H54 (cell line): ENCODE data around the gene DOCK4.
"Not testable (repeated sequence)": the region's sequence is repeated elsewhere in the genome, so short reads cannot be mapped to it uniquely, and the experiment has no call there.

ENCODE experiments used
- DNase-seq: peaks from one replicate; pipeline ENCODE4 v3.0.0; 2011; ENCODE audit warnings: low spot score, mixed read lengths; ENCODE audit not compliant: insufficient read length
- FAIRE-seq: peaks from 3 replicates; lab custom pipeline; 2011; peaks lifted over from hg19 to GRCh38; lab: Jason Lieb, UNC
- POLR2A ChIP-seq: IDR thresholded peaks from 2 replicates; pipeline ENCODE4 v1.6.1; 2011; ENCODE audit warnings: low read depth, mild to moderate bottlenecking, low read length

The DOCK4 gene

DNA sequence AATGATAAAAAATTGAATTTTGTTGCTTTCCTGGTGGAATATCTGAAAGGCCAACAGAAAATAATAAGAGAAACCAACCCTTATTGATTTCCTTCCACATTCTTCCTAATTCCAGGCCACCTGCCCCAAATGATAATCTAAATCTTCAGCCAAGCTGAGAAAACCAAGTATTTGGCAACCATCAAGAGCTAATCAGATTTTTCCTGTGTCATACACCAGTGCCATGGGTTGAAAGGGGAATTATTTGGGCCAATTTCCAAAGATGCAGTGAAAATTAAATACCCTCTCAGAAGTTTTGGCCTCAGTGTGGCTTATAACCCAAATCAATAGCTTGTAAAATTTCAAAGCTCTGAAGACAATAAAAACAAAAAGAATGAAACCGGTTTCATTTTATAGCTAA is 70.4 kb downstream of the DOCK4 start:
- no peak for TF ChIP-seq POLR2A
- DNase-seq: no peak
- no peak for FAIRE-seq

DNA sequence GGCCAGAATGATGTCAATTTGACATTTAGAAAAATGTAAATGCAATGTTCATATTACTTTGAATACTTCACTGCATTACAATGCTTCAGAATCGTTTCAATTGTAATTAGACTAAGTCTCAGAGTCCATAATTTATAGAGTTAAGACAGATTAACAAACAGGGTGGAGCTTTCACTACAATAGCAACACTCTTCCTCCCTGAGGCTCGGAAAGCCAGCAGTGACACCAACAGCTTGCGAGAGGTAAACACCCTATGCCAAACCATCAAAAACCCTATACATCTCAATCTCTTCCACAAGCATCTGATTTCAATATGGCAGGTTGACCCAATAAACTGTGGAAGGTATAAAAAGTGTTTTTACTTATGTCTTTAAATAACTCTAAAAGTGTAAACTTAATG is 72.2 kb downstream of the DOCK4 start:
- no peak for TF ChIP-seq POLR2A
- FAIRE-seq (no peak), DNase-seq (no peak)

DNA sequence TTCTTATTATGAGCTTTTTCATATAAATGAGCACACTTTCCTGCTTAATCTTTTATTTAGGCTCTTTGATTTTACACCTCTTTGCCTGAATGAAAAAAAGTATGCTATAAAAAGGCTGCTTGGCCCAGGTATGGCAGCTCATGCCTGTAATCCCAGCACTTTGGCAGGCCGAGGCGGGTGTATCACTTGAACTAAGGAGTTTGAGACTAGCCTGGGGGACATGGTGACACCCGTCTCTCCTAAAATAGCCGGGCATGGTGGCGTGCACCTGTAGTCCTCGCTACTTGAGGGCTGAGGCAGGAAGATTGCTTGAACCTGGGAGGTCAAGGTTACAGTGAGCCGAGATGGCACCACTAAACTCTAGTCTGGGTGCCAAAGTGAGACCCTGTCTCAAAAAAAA is 72.9 kb downstream of the DOCK4 start:
- no peak for FAIRE-seq
- no peak for DNase-seq
- TF ChIP-seq POLR2A: no peak

DNA sequence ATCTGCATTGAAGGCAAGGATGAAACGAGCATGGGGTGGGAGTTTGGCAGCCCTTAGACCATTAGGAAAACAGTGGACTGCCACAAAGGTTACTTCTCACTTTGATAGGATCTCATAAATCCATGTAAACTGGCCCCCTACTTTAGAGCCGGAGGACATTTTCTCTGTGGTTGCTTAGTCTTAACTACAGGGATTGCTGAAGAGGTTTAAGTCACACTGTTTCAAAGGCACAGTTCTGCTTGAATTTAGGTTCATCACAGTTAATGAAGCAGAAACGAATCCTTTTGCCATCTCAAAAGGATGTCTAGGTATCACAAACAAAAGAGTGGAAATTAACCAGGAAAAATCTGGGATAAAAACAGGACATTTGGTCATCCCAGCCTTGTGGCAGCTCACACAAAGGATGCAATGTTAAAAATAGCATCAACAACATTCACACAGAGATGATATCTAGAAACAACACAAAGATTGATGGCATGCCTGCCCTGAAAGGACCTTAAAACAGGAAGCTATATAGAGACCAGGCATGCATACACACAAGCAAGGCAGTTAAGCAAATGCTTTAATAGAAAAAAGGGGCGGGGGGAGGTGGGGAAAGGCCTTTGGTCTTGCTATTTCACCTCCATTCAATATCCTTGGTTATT is 74.0 kb downstream of the DOCK4 start:
- FAIRE-seq: no peak
- DNase-seq: no peak
- TF ChIP-seq POLR2A: no peak

DNA sequence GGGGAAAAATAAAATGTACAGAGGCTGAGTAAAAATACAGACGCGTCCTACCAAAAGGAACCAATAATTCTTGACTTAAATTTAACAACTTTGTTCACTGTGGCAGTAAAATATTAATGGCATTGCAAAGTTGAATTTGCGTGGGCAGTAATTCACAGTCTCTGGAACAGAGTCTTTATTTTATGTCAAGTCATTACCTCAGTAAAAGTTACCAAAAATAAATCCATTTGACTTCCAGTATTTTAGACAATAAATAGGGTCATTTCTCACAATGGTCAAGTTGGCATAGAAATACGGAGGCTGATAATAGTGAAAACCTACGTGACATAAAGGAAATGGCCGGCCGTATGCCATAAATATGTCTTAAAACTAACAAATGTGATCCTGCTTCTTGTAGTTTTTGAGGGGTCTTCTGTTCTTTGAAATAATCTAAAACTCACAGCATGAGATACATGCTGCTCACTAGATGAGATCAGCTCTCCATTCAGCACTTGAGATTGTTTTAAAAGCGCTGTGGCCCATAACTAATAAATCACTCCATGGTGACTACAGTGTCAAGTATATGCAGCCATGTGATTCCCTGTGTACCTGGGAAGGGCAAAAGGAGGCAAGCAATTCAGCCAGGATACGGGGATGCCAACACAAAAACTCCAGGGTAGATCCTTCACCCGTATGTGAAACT is 75.3 kb downstream of the DOCK4 start:
- DNase-seq (no peak), FAIRE-seq (no peak)
- TF ChIP-seq POLR2A: no peak

DNA sequence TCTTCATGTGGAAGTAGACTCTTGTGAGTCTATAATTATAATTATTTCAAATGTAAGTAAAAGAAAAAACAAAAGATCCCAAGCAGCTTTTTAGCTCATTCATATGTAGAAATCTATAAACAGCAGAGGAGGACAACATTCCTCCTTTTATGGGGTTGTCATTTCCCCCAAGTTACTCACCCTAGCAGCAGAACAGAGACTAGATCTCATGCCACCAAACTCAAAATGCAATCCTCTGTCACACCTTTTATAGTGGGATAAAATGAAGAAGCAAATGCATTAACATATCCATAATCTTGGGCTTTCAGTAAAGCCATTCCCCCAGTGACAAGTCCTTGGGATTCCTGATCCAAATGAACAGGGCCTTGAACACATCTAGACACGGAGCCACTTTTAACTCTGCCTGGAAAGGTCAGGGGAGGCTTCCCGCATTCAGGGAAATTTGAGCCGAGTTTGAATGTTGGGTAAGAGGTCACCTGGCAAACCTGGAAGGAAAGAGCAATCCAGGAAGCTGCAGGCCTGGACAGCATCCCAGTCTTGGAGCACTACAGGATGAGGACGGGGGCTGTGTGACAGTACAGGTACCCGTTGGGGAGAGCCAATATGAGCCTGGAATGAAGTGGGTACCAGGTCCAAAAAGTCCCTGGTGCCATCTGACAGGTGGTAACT is 76.4 kb downstream of the DOCK4 start:
- FAIRE-seq: no peak
- no peak for TF ChIP-seq POLR2A
- DNase-seq: no peak

DNA sequence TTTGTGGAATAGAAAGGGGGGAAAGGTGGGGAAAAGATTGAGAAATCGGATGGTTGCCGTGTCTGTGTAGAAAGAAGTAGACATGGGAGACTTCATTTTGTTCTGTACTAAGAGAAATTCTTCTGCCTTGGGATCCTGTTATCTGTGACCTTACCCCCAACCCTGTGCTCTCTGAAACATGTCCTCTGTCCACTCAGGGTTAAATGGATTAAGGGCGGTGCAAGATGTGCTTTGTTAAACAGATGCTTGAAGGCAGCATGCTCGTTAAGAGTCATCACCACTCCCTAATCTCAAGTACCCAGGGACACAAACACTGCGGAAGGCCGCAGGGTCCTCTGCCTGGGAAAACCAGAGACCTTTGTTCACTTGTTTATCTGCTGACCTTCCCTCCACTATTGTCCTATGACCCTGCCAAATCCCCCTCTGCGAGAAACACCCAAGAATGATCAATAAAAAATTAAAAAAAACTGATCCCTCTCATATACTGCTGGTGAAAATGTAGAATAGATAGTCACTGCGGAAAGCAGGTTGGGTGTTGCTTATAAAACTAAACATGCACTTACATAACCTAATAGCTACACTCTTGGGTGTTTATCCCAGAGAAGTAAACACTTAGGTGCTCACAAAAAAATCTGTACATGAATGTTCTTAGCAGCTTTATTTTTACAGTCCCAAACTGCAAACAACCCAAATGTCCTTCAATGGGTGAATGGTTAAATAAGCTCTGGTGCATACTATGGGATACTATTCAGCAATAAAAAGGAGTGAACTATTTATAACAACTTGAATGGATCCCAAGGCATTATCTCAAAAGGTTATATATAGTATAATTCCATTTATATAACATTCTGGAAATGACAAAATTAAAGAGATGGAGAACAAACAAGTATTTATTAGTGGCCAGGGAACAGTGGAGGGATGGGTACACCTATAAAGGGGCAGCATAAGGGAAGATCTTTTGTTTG is 77.5 kb downstream of the DOCK4 start:
- not testable (repeated sequence) for FAIRE-seq, DNase-seq

DNA sequence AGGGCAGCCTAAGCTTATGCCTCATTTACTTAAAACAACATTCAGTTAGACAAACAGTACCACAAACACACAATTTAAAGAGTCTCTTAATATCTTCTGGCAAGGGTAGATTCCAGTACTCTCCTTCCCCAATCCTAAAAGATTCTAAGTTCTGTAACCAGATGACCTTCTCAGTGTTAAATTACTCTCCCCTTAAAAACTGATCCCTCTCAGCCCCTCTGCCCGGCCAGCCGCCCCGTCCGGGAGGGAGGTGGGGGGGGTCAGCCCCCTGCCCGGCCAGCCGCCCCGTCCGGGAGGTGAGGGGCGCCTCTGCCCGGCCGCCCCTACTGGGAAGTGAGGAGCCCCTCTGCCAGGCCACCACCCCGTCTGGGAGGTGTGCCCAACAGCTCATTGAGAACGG is 78.2 kb downstream of the DOCK4 start:
- not testable (repeated sequence) for FAIRE-seq, DNase-seq

DNA sequence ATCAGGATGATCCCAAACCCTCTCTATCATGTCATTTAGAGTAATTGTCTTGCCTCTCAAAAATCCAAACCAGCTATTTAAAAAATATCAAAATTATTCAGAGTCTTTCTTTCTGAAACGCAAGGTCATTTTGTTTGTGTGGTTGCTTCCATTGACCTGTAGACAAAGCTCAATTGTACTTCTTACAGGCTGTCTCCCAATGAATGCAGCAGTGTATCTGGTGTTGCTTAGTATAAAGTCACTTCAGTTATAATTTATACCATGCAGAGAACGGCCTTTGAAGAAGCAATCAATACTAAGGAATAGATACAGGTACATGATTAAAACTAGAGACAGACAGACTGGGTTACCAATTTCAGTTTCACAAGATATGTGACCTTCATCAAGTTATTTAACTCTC is 80.9 kb downstream of the DOCK4 start:
- FAIRE-seq (no peak), DNase-seq (no peak)
- no peak for TF ChIP-seq POLR2A

DNA sequence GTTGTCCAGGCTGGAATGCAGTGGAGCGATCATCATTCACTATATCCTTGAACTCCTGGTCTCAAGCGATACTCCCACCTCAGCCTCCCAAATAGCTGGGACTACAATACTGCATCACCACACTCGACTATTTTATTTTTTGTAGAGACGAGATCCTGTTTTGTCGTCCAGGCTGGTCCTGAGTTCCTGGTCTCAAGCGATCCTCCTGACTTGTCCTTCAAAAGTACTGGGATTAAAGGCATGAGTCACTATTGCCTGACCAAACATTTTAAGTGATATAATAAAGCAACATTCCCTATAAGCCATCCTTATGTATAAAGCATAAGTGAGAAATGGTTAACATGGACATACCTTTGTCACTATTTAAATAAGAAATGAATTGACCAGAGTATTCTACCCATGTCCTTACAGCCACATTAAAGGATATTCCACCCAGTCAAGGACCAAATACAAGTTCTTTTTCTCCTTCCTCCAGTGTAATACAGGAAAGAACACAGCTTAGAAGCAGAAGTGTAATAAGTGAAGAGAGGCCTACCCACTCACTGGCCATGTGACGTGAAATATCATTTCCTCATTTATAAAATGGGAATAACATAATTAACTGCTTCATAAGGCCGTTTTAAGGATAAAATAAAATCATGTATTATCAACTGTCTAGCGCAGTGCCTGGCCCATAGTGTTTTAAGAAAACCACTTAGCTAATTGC is 82.0 kb downstream of the DOCK4 start:
- no peak for FAIRE-seq

DNA sequence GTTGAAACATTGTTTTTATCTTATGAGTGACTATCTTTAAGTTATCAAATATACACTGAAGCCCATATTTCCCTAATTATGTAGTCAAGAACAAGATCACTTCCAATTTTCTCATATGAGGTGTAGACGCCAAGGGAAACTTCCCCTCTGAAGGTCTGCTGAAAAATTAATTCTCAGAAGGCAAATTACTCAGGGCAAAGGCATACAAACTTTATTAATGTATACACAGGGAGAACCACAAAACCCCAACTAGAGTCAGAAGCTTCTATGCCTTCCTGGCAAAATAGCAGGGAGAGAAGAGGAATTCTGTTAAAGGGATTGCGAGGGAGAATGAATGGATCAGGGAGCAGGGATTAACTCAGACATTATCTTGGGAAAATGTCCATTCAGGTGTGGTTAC is 83.4 kb downstream of the DOCK4 start:
- no peak for DNase-seq
- no peak for FAIRE-seq
- TF ChIP-seq POLR2A: no peak

More for the DNA sequence above, 82.0 kb downstream of the DOCK4 start:
- no peak for TF ChIP-seq POLR2A
- no peak for DNase-seq

DNA sequence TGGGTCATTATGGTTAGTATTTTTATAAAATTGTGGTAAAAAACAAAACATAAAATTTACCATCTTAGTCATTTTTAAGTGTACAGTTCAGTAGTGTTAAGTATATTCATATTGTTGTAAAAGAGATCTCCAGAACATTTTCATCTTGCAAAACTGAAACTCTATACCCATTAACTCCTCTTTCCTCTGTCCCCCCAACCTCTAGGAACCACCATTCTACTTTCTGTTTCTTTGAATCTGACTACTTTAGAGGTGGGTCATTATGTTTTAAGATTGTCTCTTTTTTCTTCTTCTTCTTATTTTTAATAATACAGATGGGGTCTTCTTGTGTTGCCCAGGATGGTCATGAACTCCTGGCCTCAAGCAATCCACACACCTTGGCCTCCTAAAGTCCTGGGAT is 84.1 kb downstream of the DOCK4 start:
- no peak for DNase-seq
- no peak for FAIRE-seq
- no peak for TF ChIP-seq POLR2A

DNA sequence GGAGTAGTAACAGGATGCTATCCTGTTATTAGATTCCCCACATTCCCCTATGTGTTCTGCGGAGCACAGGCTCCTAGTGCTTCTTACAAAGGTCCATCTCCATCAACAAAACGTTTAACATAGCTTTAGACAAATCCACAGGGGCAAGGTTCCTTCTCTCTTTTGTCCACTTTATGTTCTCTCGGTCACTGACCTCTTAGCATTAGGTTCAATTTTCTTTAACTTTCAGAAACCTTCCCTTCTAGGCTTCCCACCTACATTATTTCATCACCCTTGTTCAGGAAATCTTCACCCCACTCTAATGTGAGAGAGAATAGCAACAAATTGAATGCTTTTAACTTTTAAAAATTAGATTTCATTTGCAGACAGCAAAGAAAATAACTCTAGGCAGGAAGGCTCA is 84.9 kb downstream of the DOCK4 start:
- DNase-seq (no peak), FAIRE-seq (no peak)
- no peak for TF ChIP-seq POLR2A
